HL-60 (cell line): ENCODE measurements around the gene LGALS7.
"Not testable (repeated sequence)": the region's sequence is repeated elsewhere in the genome, so short reads cannot be mapped to it uniquely, and the experiment has no call there.

Source experiments
- CTCF ChIP-seq: IDR thresholded peaks from one replicate; pipeline ENCODE4 v1.5.1; 2011; ENCODE audit warnings: low read length, control low read depth, inconsistent platforms; ENCODE audit not compliant: insufficient read depth
- TF ChIP-seq, protein P1 (sequence below): IDR thresholded peaks from 2 replicates; pipeline ENCODE4 v1.6.1; 2012; ENCODE audit warnings: low read depth; ENCODE audit not compliant: insufficient replicate concordance

DNA sequence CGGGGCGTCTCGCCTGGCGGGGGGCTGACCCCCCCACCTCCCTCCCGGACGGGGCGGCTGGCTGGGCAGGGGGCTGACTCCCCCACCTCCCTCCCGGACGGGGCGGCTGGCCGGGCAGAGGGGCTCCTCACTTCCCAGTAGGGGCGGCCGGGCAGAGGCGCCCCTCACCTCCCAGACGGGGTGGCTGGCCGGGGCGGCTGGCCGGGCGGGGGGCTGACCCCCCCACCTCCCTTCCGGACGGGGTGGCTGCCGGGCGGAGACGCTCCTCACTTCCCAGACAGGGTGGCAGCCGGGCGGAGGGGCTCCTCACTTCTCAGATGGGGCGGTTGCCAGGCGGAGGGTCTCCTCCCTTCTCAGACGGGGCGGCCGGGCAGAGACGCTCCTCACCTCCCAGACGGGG is 24.5 kb upstream of the LGALS7 start:
- not testable (repeated sequence) for TF ChIP-seq CTCF
- TF ChIP-seq, protein P1, sequence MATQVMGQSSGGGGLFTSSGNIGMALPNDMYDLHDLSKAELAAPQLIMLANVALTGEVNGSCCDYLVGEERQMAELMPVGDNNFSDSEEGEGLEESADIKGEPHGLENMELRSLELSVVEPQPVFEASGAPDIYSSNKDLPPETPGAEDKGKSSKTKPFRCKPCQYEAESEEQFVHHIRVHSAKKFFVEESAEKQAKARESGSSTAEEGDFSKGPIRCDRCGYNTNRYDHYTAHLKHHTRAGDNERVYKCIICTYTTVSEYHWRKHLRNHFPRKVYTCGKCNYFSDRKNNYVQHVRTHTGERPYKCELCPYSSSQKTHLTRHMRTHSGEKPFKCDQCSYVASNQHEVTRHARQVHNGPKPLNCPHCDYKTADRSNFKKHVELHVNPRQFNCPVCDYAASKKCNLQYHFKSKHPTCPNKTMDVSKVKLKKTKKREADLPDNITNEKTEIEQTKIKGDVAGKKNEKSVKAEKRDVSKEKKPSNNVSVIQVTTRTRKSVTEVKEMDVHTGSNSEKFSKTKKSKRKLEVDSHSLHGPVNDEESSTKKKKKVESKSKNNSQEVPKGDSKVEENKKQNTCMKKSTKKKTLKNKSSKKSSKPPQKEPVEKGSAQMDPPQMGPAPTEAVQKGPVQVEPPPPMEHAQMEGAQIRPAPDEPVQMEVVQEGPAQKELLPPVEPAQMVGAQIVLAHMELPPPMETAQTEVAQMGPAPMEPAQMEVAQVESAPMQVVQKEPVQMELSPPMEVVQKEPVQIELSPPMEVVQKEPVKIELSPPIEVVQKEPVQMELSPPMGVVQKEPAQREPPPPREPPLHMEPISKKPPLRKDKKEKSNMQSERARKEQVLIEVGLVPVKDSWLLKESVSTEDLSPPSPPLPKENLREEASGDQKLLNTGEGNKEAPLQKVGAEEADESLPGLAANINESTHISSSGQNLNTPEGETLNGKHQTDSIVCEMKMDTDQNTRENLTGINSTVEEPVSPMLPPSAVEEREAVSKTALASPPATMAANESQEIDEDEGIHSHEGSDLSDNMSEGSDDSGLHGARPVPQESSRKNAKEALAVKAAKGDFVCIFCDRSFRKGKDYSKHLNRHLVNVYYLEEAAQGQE = not testable (repeated sequence)
